T-helper 2 cell treated with Interferon-gamma antibody and Interleukin-4, amounts not matched to agents 5 μg/mL and 100 μg/mL, for 36 hours (primary cell): ENCODE results near the gene LUZP1.

Experiments
- DNase-seq: peaks from one replicate; pipeline ENCODE4 v3.0.0; 2021; ENCODE audit warnings: low spot score
- H3K27ac Mint-ChIP-seq: one replicate; pipeline ENCODE4 v1.8.0; 2021; ENCODE audit warnings: mild to moderate bottlenecking, mixed read lengths
- H3K27me3 Mint-ChIP-seq: one replicate; pipeline ENCODE4 v1.8.0; 2021; ENCODE audit warnings: low read depth, mixed read lengths
- H3K36me3 Mint-ChIP-seq: one replicate; pipeline ENCODE4 v1.8.0; 2021; ENCODE audit warnings: low read depth, mixed read lengths
- H3K4me1 Mint-ChIP-seq: one replicate; pipeline ENCODE4 v1.8.0; 2021; ENCODE audit warnings: low read depth, mixed read lengths
- H3K4me3 Mint-ChIP-seq: one replicate; pipeline ENCODE4 v1.8.0; 2022; ENCODE audit warnings: mild to moderate bottlenecking, moderate library complexity, mixed read lengths
- H3K9me3 Mint-ChIP-seq: one replicate; pipeline ENCODE4 v1.8.0; 2021; ENCODE audit warnings: mixed read lengths

LUZP1 gene

GRCh38 chr1:23124259-23125026 is 44.2 kb downstream of the LUZP1 start:
- Mint-ChIP-seq H3K27ac (no peak overlapping the region), H3K4me3 (no peak overlapping the region), H3K4me1 (peaks cover 24% of the 10 kb centered on the region), H3K27me3 (no peaks in the 10 kb centered on the region), H3K9me3 (no peaks in the 10 kb centered on the region), H3K36me3 (no peaks in the 10 kb centered on the region)
- no peak for DNase-seq

GRCh38 chr1:23123528-23123927 is 45.1 kb downstream of the LUZP1 start:
- no peak for DNase-seq
- Mint-ChIP-seq H3K27me3 (no peaks in the 10 kb centered on the region), H3K36me3 (no peaks in the 10 kb centered on the region), H3K27ac (no peak overlapping the region), H3K4me3 (no peak overlapping the region), H3K4me1 (peaks cover 32% of the 10 kb centered on the region), H3K9me3 (no peaks in the 10 kb centered on the region)

GRCh38 chr1:23122796-23123195 is 45.9 kb downstream of the LUZP1 start:
- H3K4me3 Mint-ChIP-seq = no peak overlapping the region
- no peaks in the 10 kb centered on the region for H3K9me3 Mint-ChIP-seq
- DNase-seq = no peak
- H3K27ac Mint-ChIP-seq = no peak overlapping the region
- no peaks in the 10 kb centered on the region for H3K27me3 Mint-ChIP-seq
- H3K4me1 Mint-ChIP-seq = peaks cover 34% of the 10 kb centered on the region
- H3K36me3 Mint-ChIP-seq = no peaks in the 10 kb centered on the region

- DNase-seq = no peak
- Mint-ChIP-seq H3K4me1 (peaks cover 39% of the 10 kb centered on the region), H3K9me3 (no peaks in the 10 kb centered on the region), H3K27me3 (no peaks in the 10 kb centered on the region), H3K27ac (no peak overlapping the region), H3K4me3 (no peak overlapping the region), H3K36me3 (no peaks in the 10 kb centered on the region)
These were observed 46.5 kb downstream of the LUZP1 start for GRCh38 chr1:23122023-23122748.

- Mint-ChIP-seq H3K4me1 (peaks cover 42% of the 10 kb centered on the region), H3K9me3 (no peaks in the 10 kb centered on the region), H3K4me3 (no peak overlapping the region), H3K27me3 (no peaks in the 10 kb centered on the region), H3K36me3 (no peaks in the 10 kb centered on the region), H3K27ac (no peak overlapping the region)
- no peak for DNase-seq
These were observed 48.3 kb downstream of the LUZP1 start for GRCh38 chr1:23120383-23120782.

DNA sequence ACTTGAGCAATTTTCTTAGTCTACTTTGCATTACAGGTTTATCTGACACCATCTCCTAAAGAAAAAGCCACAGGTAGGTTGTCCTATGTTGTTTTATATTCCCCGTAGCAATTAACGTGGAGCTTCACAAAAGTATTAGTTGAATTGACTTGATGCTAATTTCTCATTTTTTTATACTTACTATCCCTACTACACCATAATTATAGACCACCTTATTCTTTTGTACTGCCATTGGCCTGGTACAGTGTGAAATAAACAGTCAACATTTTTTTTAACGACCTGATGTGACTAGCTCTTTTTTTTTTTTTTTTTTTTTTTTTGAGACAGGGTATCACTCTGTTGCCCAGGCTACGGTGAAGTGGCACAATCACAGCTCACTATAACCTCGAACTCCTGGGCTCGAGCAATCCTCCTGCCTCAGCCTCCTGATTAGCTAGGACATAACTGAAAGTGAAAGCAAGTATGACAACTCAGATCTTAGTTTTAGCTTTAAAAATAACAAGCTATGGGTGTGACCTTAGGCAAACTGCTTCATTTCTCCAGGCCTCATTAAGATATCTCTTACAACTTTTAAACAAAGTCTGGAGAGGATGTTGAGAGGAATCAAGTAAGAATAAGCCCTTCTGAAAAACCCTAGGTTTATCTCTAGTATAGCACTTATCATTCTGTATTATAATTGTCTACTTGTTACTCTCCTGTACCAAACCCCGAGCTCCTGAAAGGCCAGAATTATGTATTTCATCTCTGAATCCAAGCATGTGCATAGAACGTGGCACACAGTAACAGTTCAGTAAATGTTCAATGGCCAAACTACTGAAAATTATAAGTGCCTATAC is 49.5 kb downstream of the LUZP1 start:
- no peak for DNase-seq
- peak overlapping the region; percentile 87 for H3K27ac Mint-ChIP-seq
- H3K27me3 Mint-ChIP-seq = no peaks in the 10 kb centered on the region
- H3K9me3 Mint-ChIP-seq = no peaks in the 10 kb centered on the region
- no peaks in the 10 kb centered on the region for H3K36me3 Mint-ChIP-seq
- peak overlapping the region; percentile 56 for H3K4me3 Mint-ChIP-seq
- H3K4me1 Mint-ChIP-seq = peaks cover 49% of the 10 kb centered on the region

GRCh38 chr1:23118407-23118806 is 50.2 kb downstream of the LUZP1 start:
- Mint-ChIP-seq H3K36me3 (no peaks in the 10 kb centered on the region), H3K4me1 (peaks cover 50% of the 10 kb centered on the region), H3K27ac (peak overlapping the region; percentile 87), H3K4me3 (peak overlapping the region; percentile 56), H3K9me3 (no peaks in the 10 kb centered on the region), H3K27me3 (no peaks in the 10 kb centered on the region)
- no peak for DNase-seq

- Mint-ChIP-seq H3K4me3 (no peak overlapping the region), H3K27ac (no peak overlapping the region), H3K27me3 (no peaks in the 10 kb centered on the region), H3K4me1 (peaks cover 57% of the 10 kb centered on the region), H3K9me3 (no peaks in the 10 kb centered on the region), H3K36me3 (peaks cover 2% of the 10 kb centered on the region)
- no peak for DNase-seq
These were observed 51.5 kb downstream of the LUZP1 start for GRCh38 chr1:23116921-23117699.

DNA sequence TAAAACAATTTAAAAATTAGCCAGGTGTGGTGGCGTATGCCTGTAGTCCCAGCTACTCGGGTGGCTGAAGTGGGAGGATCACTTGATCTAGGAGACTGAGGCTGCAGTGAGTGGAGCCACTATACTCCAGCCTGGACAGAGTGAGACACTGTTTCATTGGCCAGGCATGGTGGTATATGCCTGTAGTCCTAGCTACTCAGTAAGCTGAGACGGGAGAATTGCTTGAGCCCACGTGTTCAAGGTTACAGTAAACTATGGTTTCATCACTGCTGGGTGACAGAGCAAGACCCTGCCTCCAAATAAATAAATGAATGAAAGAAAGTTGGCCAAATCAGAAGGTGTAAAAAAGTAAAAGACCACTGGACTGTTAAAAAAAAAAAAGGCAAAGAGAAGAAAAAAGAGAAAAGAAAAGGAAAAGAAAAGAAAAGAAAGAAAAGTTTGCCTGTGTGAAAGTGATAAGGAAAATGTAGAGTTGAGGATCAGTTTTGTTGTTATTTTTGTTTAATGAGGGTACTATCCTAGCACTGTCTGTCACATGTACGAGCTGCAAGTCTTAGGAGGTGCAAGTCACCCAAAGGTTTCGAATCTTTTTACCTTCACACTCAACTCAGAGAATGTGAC is 52.3 kb downstream of the LUZP1 start:
- no peak for DNase-seq
- no peak overlapping the region for H3K4me3 Mint-ChIP-seq
- H3K27me3 Mint-ChIP-seq = no peaks in the 10 kb centered on the region
- H3K4me1 Mint-ChIP-seq = peaks cover 64% of the 10 kb centered on the region
- no peaks in the 10 kb centered on the region for H3K9me3 Mint-ChIP-seq
- H3K27ac Mint-ChIP-seq = no peak overlapping the region
- H3K36me3 Mint-ChIP-seq = peaks cover 2% of the 10 kb centered on the region

DNA sequence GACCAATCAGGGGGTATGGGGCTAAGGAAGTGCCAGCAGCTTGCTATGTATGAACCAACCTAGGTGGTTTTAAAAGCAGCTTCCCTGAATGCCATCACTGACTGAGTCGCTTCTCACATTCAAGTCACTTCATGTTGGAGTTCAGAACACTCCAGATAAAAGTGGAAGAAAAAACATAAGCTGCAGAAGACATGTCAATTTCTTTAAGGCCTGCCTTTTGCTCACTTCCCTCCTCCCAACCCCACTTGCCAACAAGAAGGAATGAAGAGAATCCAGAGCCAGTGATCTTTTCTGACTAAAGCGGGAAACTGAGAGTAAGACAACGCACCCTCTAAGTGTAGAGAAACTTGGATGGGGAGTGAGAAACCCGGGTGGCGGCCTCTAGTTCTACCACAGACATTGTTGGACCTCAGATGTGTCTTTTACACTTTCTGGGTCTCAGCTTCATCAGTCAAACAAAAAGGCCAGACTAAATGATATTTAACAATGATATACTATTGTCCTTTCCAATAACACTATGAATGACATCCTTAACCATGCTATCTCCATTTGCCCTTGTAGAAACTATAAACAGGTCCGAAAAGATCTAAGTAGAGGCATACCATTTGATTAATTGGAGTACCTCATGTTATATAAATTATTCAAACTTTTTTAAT is 54.1 kb downstream of the LUZP1 start:
- Mint-ChIP-seq H3K4me1 (peaks cover 68% of the 10 kb centered on the region), H3K4me3 (peak overlapping the region; percentile 15), H3K36me3 (peaks cover 7% of the 10 kb centered on the region), H3K9me3 (no peaks in the 10 kb centered on the region), H3K27me3 (no peaks in the 10 kb centered on the region), H3K27ac (no peak overlapping the region)
- DNase-seq = no peak

- Mint-ChIP-seq H3K4me1 (peaks cover 52% of the 10 kb centered on the region), H3K9me3 (no peaks in the 10 kb centered on the region), H3K36me3 (peaks cover 16% of the 10 kb centered on the region), H3K27ac (peak overlapping the region; percentile 29), H3K27me3 (no peaks in the 10 kb centered on the region), H3K4me3 (peak overlapping the region; percentile 25)
- DNase-seq = no peak
These were observed 56.8 kb downstream of the LUZP1 start for GRCh38 chr1:23111600-23112535.

DNA sequence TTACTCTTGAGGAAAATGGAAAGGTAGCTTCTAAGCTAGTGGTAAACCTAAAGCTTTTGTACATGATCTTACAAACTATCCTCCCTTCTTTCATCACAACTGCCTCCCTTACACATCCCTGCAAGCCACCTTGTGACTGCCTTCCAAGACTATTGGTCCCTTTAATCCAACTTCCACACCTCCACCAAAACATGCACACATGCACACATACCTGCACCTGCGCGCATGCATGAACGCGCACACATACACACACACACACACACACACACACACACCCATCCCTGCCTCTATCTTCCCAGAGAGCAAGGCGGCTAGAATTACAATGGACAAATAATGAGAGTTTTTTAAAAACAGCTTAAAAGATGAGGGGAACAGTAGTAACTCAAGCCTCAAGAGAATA is 58.3 kb downstream of the LUZP1 start:
- Mint-ChIP-seq H3K27ac (peak overlapping the region; percentile 7), H3K4me1 (peaks cover 46% of the 10 kb centered on the region)

More for the DNA sequence above, 58.3 kb downstream of the LUZP1 start:
- H3K9me3 Mint-ChIP-seq = no peaks in the 10 kb centered on the region
- H3K36me3 Mint-ChIP-seq = peaks cover 25% of the 10 kb centered on the region
- H3K4me3 Mint-ChIP-seq = peak overlapping the region; percentile 25
- no peak for DNase-seq
- H3K27me3 Mint-ChIP-seq = no peaks in the 10 kb centered on the region
